ENCODE measurements around the gene KDM3B. TPM values are rescaled to one million over a fixed set of nuclear protein-coding genes. Genes with fewer than 3 reads are reported as not detected.

Gene KDM3B
- polyA plus RNA-seq, 1 of the 3 experiments (the other 2 are of a cell fraction), result 22.4 TPM

DNA sequence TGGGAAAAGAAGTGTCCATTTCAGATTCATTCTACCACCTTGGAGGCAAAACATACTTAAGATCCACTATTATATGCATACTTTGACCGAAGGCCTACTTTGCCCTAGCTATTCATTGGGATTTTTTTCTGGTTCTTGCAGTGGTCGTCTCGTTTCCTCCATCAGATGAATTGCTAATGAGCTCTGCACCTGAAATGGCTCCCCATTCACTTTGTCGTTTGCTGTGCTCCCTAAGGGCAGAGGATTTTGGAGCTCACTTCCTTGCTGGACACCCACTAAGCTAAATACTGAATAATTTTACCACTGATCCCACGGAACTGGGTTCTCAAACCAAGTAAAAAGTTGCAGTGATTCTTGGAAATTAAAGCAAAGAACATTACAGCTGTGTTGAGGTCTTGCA, 1.9 kb downstream of the KDM3B start (continued):
- no peak for TF ChIP-seq SIN3A (IDR thresholded peaks at IDR 0.05; ENCODE audit: borderline replicate concordance, low read depth, low read length)

DNA sequence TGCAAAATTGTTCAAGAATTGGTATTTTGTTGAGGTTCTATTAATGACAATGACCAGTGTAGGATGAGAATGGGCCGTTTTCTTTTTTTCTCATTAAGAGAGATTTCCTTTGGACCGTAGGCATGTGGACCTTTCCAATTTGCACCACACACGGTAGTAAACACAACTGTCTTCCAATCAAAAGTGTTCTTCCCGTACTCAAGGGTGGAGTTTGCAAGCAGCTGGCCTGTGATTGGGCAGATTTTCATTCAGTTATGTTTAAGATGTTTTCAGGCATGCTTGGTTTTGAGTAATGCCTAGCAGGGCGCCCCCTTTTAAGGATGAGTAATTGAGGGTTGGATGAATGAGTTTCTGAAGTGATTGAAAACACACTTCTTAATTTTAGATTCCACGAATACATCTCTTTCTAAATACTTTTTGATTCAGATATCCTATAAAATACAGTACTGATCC, 2.5 kb downstream of the KDM3B start:
- peak; percentile 64 for DNase-seq
- CTCF ChIA-PET, result interaction anchor here (0.7 to 8.9 kb wide), 10 partner anchors 10 to 514 kb away, joined by 3 to 239 read pairs (median 4); partner anchors contain the start of genes BRD8, CDC25C, FAM53C and KIF20A
- H3F3A ChIP-seq (replicated peaks; ENCODE audit: insufficient read depth), result peaks cover 39% of the 10 kb centered on the region

More for the DNA sequence above, 2.5 kb downstream of the KDM3B start:
- TF ChIP-seq, protein P1, sequence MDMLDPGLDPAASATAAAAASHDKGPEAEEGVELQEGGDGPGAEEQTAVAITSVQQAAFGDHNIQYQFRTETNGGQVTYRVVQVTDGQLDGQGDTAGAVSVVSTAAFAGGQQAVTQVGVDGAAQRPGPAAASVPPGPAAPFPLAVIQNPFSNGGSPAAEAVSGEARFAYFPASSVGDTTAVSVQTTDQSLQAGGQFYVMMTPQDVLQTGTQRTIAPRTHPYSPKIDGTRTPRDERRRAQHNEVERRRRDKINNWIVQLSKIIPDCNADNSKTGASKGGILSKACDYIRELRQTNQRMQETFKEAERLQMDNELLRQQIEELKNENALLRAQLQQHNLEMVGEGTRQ (IDR thresholded peaks at IDR 0.05; ENCODE audit: borderline replicate concordance, low read depth, low read length), result no peak
- TF ChIP-seq FOSL2 (IDR thresholded peaks at IDR 0.05; ENCODE audit: borderline replicate concordance, low read depth) (no peak; the same call in 1 of the 2 replicates), TEAD4 (IDR thresholded peaks at IDR 0.05; ENCODE audit: borderline replicate concordance, insufficient read depth) (no peak), MXI1 (IDR thresholded peaks at IDR 0.05; ENCODE audit: low read depth, low read length) (peak; percentile 62; the same call in 1 of the 2 replicates), ELF1 (IDR thresholded peaks at IDR 0.05) (no peak), CHD2 (IDR thresholded peaks at IDR 0.05; ENCODE audit: low read length, partially characterized antibody) (no peak), SIN3A (IDR thresholded peaks at IDR 0.05; ENCODE audit: borderline replicate concordance, low read depth, low read length) (no peak), GABPA (IDR thresholded peaks at IDR 0.05; ENCODE audit: low read depth) (no peak), YY1 (IDR thresholded peaks at IDR 0.05; ENCODE audit: low read depth) (no peak)
- TF ChIP-seq, protein P2, sequence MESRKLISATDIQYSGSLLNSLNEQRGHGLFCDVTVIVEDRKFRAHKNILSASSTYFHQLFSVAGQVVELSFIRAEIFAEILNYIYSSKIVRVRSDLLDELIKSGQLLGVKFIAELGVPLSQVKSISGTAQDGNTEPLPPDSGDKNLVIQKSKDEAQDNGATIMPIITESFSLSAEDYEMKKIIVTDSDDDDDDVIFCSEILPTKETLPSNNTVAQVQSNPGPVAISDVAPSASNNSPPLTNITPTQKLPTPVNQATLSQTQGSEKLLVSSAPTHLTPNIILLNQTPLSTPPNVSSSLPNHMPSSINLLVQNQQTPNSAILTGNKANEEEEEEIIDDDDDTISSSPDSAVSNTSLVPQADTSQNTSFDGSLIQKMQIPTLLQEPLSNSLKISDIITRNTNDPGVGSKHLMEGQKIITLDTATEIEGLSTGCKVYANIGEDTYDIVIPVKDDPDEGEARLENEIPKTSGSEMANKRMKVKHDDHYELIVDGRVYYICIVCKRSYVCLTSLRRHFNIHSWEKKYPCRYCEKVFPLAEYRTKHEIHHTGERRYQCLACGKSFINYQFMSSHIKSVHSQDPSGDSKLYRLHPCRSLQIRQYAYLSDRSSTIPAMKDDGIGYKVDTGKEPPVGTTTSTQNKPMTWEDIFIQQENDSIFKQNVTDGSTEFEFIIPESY (IDR thresholded peaks at IDR 0.05; ENCODE audit: borderline replicate concordance, low read depth), result no peak
- TF ChIP-seq, protein P3, sequence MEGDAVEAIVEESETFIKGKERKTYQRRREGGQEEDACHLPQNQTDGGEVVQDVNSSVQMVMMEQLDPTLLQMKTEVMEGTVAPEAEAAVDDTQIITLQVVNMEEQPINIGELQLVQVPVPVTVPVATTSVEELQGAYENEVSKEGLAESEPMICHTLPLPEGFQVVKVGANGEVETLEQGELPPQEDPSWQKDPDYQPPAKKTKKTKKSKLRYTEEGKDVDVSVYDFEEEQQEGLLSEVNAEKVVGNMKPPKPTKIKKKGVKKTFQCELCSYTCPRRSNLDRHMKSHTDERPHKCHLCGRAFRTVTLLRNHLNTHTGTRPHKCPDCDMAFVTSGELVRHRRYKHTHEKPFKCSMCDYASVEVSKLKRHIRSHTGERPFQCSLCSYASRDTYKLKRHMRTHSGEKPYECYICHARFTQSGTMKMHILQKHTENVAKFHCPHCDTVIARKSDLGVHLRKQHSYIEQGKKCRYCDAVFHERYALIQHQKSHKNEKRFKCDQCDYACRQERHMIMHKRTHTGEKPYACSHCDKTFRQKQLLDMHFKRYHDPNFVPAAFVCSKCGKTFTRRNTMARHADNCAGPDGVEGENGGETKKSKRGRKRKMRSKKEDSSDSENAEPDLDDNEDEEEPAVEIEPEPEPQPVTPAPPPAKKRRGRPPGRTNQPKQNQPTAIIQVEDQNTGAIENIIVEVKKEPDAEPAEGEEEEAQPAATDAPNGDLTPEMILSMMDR (IDR thresholded peaks at IDR 0.05), result peak; percentile 32
- TF ChIP-seq, protein P4, sequence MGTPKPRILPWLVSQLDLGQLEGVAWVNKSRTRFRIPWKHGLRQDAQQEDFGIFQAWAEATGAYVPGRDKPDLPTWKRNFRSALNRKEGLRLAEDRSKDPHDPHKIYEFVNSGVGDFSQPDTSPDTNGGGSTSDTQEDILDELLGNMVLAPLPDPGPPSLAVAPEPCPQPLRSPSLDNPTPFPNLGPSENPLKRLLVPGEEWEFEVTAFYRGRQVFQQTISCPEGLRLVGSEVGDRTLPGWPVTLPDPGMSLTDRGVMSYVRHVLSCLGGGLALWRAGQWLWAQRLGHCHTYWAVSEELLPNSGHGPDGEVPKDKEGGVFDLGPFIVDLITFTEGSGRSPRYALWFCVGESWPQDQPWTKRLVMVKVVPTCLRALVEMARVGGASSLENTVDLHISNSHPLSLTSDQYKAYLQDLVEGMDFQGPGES (IDR thresholded peaks at IDR 0.05; ENCODE audit: low read depth, low read length), result no peak
- TF ChIP-seq, protein P5, sequence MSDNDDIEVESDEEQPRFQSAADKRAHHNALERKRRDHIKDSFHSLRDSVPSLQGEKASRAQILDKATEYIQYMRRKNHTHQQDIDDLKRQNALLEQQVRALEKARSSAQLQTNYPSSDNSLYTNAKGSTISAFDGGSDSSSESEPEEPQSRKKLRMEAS (IDR thresholded peaks at IDR 0.05; ENCODE audit: low read depth), result peak; percentile 70; the same call in 1 of the 2 replicates
- TF ChIP-seq, protein P6, sequence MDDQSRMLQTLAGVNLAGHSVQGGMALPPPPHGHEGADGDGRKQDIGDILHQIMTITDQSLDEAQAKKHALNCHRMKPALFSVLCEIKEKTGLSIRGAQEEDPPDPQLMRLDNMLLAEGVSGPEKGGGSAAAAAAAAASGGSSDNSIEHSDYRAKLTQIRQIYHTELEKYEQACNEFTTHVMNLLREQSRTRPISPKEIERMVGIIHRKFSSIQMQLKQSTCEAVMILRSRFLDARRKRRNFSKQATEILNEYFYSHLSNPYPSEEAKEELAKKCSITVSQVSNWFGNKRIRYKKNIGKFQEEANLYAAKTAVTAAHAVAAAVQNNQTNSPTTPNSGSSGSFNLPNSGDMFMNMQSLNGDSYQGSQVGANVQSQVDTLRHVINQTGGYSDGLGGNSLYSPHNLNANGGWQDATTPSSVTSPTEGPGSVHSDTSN (IDR thresholded peaks at IDR 0.05), result peak; percentile 86
- H3K9me2 ChIP-seq, result no peaks in the 10 kb centered on the region
- POLR2A ChIA-PET, result interaction anchor here (1.3 kb wide), 1 partner anchor 17 kb away, joined by 4 read pairs; the partner anchor contains the start of gene FAM53C
- H2AFZ ChIP-seq (ENCODE audit: low read depth), result no peak overlapping the region
- peak overlapping the region in 1 of 2 experiments; percentile 81; a peak in 1 of 4 replicates for H3K27ac ChIP-seq (ENCODE audit: low read depth in 2 of 2, low read length in 1 of 2)
- peaks cover 7 to 9% of the 10 kb centered on the region in 2 experiments; a peak in 3 of 4 replicates for H3K4me1 ChIP-seq (ENCODE audit: control insufficient read depth in 1 of 2, insufficient read depth in 2 of 2, low read depth in 1 of 2, low read length in 1 of 2)
- H3K9me3 ChIP-seq, result no peaks in the 10 kb centered on the region
- H3K4me3 ChIP-seq (ENCODE audit: low read depth in 2 of 2, low read length in 1 of 2), result peak overlapping the region; percentile 81 to 92
- H4K20me1 ChIP-seq (ENCODE audit: insufficient read depth), result peaks cover 63% of the 10 kb centered on the region
- peak overlapping the region; percentile 81 for H3K4me2 ChIP-seq
- H3K9ac ChIP-seq, result no peak overlapping the region
- 33% methylated on average over 6 of the region's 6 CpGs for whole genome bisulfite sequencing (ENCODE audit: low lambda C conversion rate)
- peaks cover 71% of the 10 kb centered on the region for H3K79me2 ChIP-seq (ENCODE audit: insufficient read depth)
- no peaks in the 10 kb centered on the region for H3K27me3 ChIP-seq (ENCODE audit: insufficient read depth)
- H3K36me3 ChIP-seq (replicated peaks in 1 of 2; ENCODE audit: control insufficient read depth in 1 of 2, insufficient read depth in 2 of 2, low read length in 1 of 2), result peaks cover 2 to 7% of the 10 kb centered on the region in 2 experiments

Data from SK-N-SH (cell line).